Kidney (tissue), 22 donors: ENCODE measurements around the gene OR52N4. TPM values are rescaled to one million over a fixed set of nuclear protein-coding genes. Genes with fewer than 3 reads are reported as not detected.

Source experiments
- DNase-seq, 5 donors: peaks; one replicate each; pipeline ENCODE4 v3.0.0-alpha.2; 2013 to 2020
- FAIRE-seq: peaks from 2 replicates; lab custom pipeline; 2012; peaks lifted over from hg19 to GRCh38; lab: Jason Lieb, UNC
- H3K27ac ChIP-seq, 2 donors: one replicate each; pipeline ENCODE4 v1.7.0; 2013; ENCODE audit warnings: low read depth in 2 of 2, low read length in 2 of 2, inconsistent platforms in 1 of 2
- H3K27me3 ChIP-seq: one replicate; pipeline ENCODE4 v1.7.1; 2013; ENCODE audit warnings: low read length, inconsistent platforms; ENCODE audit not compliant: control insufficient read depth, insufficient read depth
- H3K36me3 ChIP-seq, 3 donors: one replicate each; pipeline versions ENCODE4 v1.7.0 to v1.7.1; 2013; ENCODE audit warnings: low read length in 3 of 3, control low read depth in 1 of 3, inconsistent platforms in 1 of 3; ENCODE audit not compliant: insufficient read depth in 3 of 3, control insufficient read depth in 2 of 3
- H3K4me1 ChIP-seq, 3 donors: one replicate each; pipeline versions ENCODE4 v1.7.0 to v1.7.1; 2013; ENCODE audit warnings: low read length in 3 of 3, inconsistent platforms in 1 of 3, low read depth in 1 of 3; ENCODE audit not compliant: control insufficient read depth in 2 of 3, insufficient read depth in 2 of 3
- H3K4me3 ChIP-seq, 3 donors: one replicate each; pipeline versions ENCODE4 v1.7.0 to v1.8.1; 2013; ENCODE audit warnings: low read length in 3 of 3, control low read depth in 1 of 3, inconsistent platforms in 1 of 3
- H3K9ac ChIP-seq, 3 donors: one replicate each; pipeline versions ENCODE4 v1.7.0 to v1.7.1; 2013; ENCODE audit warnings: low read length in 3 of 3, control low read depth in 1 of 3, inconsistent platforms in 1 of 3
- H3K9me3 ChIP-seq, 3 donors: one replicate each; pipeline versions ENCODE4 v1.7.0 to v1.7.1; 2013; ENCODE audit warnings: low read length in 3 of 3, control low read depth in 1 of 3, inconsistent platforms in 1 of 3; ENCODE audit not compliant: control insufficient read depth in 2 of 3, insufficient read depth in 1 of 3
- intact Hi-C: fragments of 100-400 bp; cut with DNase I; formaldehyde crosslinking; loops from one replicate; pipeline ENCODE4 v1.11.1; 2022
- long read RNA-seq, 10 donors: library from polyadenylated mRNA in 1 of 10; unstranded in 1 of 10; transcript quantifications; one replicate each; pipeline ENCODE4 v2.0.0 and lab custom pipeline, GENCODE V29; 2021 to 2026
- polyA plus RNA-seq: library from polyadenylated mRNA; stranded (reverse); fragments of 350-450 nt; fragmentation: Illumina TruSeq; extraction: RNeasy Lipid Tissue Mini Kit (QIAGEN cat#74804); gene quantifications from one replicate; pipeline ENCODE4 v1.2.3, GENCODE V29; 2014; ENCODE audit warnings: low read depth, low replicate concordance; ENCODE audit not compliant: insufficient read depth
- total RNA-seq: library from RNA; stranded (reverse); fragmentation: NEBNext Ultra II Directional; extraction: Animal tissue kit (Norgen Biotek cat#: 25700); gene quantifications from one replicate; pipeline ENCODE4 v1.2.1, GENCODE V29; 2021
- TF ChIP-seq, protein P1 (sequence below): IDR thresholded peaks from 3 replicates; pipeline ENCODE4 v1.5.1; 2012; ENCODE audit warnings: mild to moderate bottlenecking, moderate library complexity, borderline replicate concordance; ENCODE audit not compliant: insufficient read depth; ENCODE audit errors: extremely low read depth
- donor health status: control.
- donor health status: control.
- donor health status: control.
- donor health status: control.
- donor health status: control.
- donor health status: DM: yes; HTN: yes; CAD: no.
- donor health status: Normal renal cell carcinoma (clear cell type).

Gene OR52N4
- total RNA-seq (0.60 TPM), polyA plus RNA-seq (not detected)
- long read RNA-seq, donor 1: 0 reads
- long read RNA-seq, donor 2: 0 reads
- long read RNA-seq, donor 3: 0 reads
- long read RNA-seq, donor 4: 0 reads
- long read RNA-seq, donor 5: 0 reads
- long read RNA-seq, donor 6: 0 reads
- long read RNA-seq, donor 7: 0 reads
- long read RNA-seq, donor 8: 0 reads
- long read RNA-seq, donor 9: 0 reads
- long read RNA-seq, donor 10: 0 reads

DNA sequence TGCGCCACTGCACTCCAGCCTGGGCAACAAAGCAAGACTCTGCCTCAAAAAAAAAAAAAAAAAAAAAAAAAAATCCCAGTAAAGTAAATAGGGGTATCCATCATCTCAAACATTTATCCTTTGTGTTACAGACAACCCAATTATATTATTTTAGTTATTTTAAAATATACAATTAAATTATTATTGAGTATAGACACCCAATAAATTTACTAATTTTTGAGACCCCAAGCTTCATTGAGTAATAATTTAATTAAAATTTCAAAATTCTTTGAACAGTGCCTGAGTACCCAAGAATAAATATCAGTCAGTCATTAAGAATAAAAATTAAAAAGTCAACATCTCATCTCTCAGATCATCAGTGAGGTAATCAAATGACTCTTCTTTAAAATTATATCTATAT, at the start of gene OR52N4:
TSS of gene OR52N4 (plus strand) at position 301 of the 400 bp plus-strand sequence. CDS start 498 bp downstream, outside the sequence.
- intact Hi-C loops: no loop called here
- FAIRE-seq: peak; percentile 23

DNA sequence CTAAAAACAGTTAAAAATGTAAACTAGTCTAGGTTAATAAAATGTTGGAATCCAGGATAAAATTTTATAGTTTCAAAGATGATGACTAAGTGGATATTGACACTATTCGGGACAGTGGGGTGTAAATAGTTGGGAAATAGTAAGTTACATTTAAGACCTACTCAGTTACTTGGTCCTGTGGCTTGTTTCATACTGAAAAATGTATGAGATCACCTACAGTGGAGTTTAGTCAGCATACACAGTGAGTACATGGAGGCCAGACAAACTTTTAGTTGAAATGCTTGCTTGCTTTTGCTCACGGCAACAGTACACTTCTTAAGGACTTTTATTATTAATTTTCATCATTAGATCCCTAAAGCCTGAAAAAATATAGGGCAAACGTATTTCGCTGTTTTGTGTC, 48.4 kb upstream of the OR52N4 start:
- intact Hi-C loops: no loop called here
- FAIRE-seq: no peak

More for the DNA sequence above, at the start of gene OR52N4:
- Histone ChIP-seq H3K4me1 (no peaks in the 10 kb centered on the region), H3K27me3 (no peaks in the 10 kb centered on the region), H3K36me3 (no peaks in the 10 kb centered on the region), H3K27ac (no peak within 1 kb of the TSS), H3K9me3 (no peaks in the 10 kb centered on the region), H3K4me3 (no peak within 1 kb of the TSS), H3K9ac (no peak within 1 kb of the TSS)
- TF ChIP-seq, protein P1, sequence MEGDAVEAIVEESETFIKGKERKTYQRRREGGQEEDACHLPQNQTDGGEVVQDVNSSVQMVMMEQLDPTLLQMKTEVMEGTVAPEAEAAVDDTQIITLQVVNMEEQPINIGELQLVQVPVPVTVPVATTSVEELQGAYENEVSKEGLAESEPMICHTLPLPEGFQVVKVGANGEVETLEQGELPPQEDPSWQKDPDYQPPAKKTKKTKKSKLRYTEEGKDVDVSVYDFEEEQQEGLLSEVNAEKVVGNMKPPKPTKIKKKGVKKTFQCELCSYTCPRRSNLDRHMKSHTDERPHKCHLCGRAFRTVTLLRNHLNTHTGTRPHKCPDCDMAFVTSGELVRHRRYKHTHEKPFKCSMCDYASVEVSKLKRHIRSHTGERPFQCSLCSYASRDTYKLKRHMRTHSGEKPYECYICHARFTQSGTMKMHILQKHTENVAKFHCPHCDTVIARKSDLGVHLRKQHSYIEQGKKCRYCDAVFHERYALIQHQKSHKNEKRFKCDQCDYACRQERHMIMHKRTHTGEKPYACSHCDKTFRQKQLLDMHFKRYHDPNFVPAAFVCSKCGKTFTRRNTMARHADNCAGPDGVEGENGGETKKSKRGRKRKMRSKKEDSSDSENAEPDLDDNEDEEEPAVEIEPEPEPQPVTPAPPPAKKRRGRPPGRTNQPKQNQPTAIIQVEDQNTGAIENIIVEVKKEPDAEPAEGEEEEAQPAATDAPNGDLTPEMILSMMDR: no peak
- DNase-seq: no peak

DNA sequence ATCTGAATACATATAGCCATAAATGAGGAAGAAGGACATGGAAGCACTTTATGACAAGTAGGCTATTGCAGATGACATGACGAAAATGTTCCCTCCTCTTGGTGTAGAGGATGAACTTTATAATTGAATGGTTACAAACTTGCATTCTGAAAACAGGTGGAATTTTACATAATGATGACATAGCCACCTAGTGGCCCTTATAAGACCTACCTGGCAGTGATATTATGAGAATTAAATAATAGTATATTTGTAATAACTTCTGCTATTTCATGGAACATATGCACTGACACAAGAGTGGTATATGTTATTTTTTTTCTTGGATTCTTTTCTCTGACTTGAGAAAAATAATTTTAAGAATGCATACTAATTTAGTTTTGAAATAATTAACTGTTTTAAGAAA, 41.5 kb upstream of the OR52N4 start:
- Histone ChIP-seq H3K36me3 (peaks cover 0 to 6% (median 3%) of the 10 kb centered on the region in 3 donors), H3K27me3 (no peaks in the 10 kb centered on the region), H3K4me1 (no peaks in the 10 kb centered on the region), H3K9ac (no peak overlapping the region), H3K9me3 (no peaks in the 10 kb centered on the region), H3K27ac (no peak overlapping the region), H3K4me3 (no peak overlapping the region)
- TF ChIP-seq, protein P1: peak; percentile 26
- DNase-seq: no peak
- intact Hi-C loops: no loop called here
- peak; percentile 76 for FAIRE-seq

More for the DNA sequence above, 48.4 kb upstream of the OR52N4 start:
- Histone ChIP-seq H3K9me3 (no peaks in the 10 kb centered on the region), H3K27me3 (no peaks in the 10 kb centered on the region), H3K36me3 (peaks cover 0 to 6% (median 3%) of the 10 kb centered on the region in 3 donors), H3K4me3 (no peak overlapping the region), H3K27ac (no peak overlapping the region), H3K9ac (no peak overlapping the region), H3K4me1 (no peaks in the 10 kb centered on the region)
- TF ChIP-seq, protein P1: no peak
- no peak for DNase-seq
